ENCODE measurements around the gene SMAD3.

DNA sequence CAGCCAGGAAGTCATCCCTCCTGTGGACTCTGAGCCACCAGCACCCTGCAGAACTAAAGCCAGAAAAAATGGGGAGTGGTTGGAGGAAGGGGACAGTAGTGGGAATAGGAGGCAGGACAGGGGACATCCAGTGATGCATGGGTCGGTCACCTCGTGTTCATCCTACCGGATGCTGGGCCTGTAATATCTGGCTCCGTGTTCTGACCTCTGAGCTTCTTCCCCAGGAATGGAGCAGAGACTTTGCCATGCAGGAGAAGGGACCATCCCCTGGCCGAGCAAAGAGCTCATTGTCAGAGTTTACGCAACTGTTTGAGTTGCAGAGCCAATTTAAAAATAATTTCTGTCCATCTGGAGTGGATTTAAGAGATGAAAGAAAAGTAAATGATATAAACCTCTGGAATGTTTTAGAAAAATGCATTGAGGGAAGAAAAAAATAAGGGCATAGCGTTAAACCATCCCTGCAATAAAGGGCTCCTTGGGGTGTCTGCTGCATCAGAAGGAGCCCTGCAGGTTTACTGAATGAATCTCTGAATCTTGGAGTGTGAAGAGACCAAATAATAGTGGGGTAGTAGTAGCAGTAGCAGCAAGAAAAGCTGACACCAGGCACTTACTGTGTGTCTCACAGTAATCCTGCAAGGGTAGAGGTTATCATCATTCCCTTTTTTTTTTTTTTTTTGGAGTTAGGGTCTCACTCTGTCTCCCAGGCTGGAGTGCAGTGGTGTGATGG is 118.2 kb downstream of the SMAD3 start:
- TF ChIP-seq SUZ12 (IDR thresholded peaks at IDR 0.05; ENCODE audit: extremely low read depth, insufficient read depth, insufficient read length) (no peak), YY1 (IDR thresholded peaks at IDR 0.05; ENCODE audit: insufficient read depth, insufficient read length) (no peak)
